Adipocyte (in vitro differentiated cells): ENCODE measurements around the gene PARD3B.

ENCODE experiments used
- DNase-seq: peaks from one replicate; pipeline ENCODE4 v3.0.0-alpha.2; 2015; ENCODE audit warnings: low read depth
- H3K27me3 ChIP-seq: replicated peaks from 2 replicates; pipeline ENCODE4 v1.7.0; 2013; ENCODE audit warnings: mild to moderate bottlenecking, low read length, moderate library complexity; ENCODE audit not compliant: control insufficient read depth, insufficient read depth
- H3K36me3 ChIP-seq: 2 replicates; pipeline ENCODE4 v1.7.0; 2013; ENCODE audit warnings: low read length, mild to moderate bottlenecking, moderate library complexity; ENCODE audit not compliant: control insufficient read depth, insufficient read depth, severe bottlenecking
- H3K4me1 ChIP-seq: 2 replicates; pipeline ENCODE4 v1.7.0; 2013; ENCODE audit warnings: mild to moderate bottlenecking, low read length, moderate library complexity; ENCODE audit not compliant: control insufficient read depth, insufficient read depth
- H3K4me3 ChIP-seq: 2 replicates; pipeline ENCODE4 v1.7.0; 2013; ENCODE audit warnings: mild to moderate bottlenecking, low read length, moderate library complexity
- H3K9ac ChIP-seq: 2 replicates; pipeline ENCODE4 v1.7.0; 2013; ENCODE audit warnings: mild to moderate bottlenecking, low read length, moderate library complexity
- H3K9me3 ChIP-seq: 2 replicates; pipeline ENCODE4 v1.7.0; 2013; ENCODE audit warnings: mild to moderate bottlenecking, low read length, moderate library complexity; ENCODE audit not compliant: control insufficient read depth

PARD3B gene

GRCh38 chr2:204713211-204713610, 167.9 kb downstream of the PARD3B start:
- no peaks in the 10 kb centered on the region for H3K27me3 ChIP-seq
- DNase-seq, result no peak
- peaks cover 6% of the 10 kb centered on the region for H3K4me1 ChIP-seq
- no peaks in the 10 kb centered on the region for H3K9me3 ChIP-seq
- H3K36me3 ChIP-seq, result no peaks in the 10 kb centered on the region
- no peak overlapping the region for H3K4me3 ChIP-seq
- no peak overlapping the region for H3K9ac ChIP-seq

- peaks cover 13% of the 10 kb centered on the region for H3K4me1 ChIP-seq
- H3K4me3 ChIP-seq, result no peak overlapping the region
- H3K27me3 ChIP-seq, result no peaks in the 10 kb centered on the region
- no peaks in the 10 kb centered on the region for H3K9me3 ChIP-seq
- no peak overlapping the region for H3K9ac ChIP-seq
- DNase-seq, result peak; percentile 11
- H3K36me3 ChIP-seq, result no peaks in the 10 kb centered on the region
These were observed 170.1 kb downstream of the PARD3B start for GRCh38 chr2:204715361-204715760.

- no peak for DNase-seq
- H3K36me3 ChIP-seq, result no peaks in the 10 kb centered on the region
- H3K9me3 ChIP-seq, result no peaks in the 10 kb centered on the region
- peaks cover 22% of the 10 kb centered on the region for H3K4me1 ChIP-seq
- H3K27me3 ChIP-seq, result no peaks in the 10 kb centered on the region
- no peak overlapping the region for H3K4me3 ChIP-seq
- no peak overlapping the region for H3K9ac ChIP-seq
These were observed 172.3 kb downstream of the PARD3B start for GRCh38 chr2:204717591-204717990.

- no peak overlapping the region for H3K9ac ChIP-seq
- peaks cover 25% of the 10 kb centered on the region for H3K4me1 ChIP-seq
- no peaks in the 10 kb centered on the region for H3K36me3 ChIP-seq
- H3K4me3 ChIP-seq, result no peak overlapping the region
- no peaks in the 10 kb centered on the region for H3K27me3 ChIP-seq
- no peak for DNase-seq
- H3K9me3 ChIP-seq, result no peaks in the 10 kb centered on the region
These were observed 173.3 kb downstream of the PARD3B start for GRCh38 chr2:204718607-204719006.

- H3K9me3 ChIP-seq, result no peaks in the 10 kb centered on the region
- no peak overlapping the region for H3K4me3 ChIP-seq
- no peaks in the 10 kb centered on the region for H3K36me3 ChIP-seq
- peaks cover 19% of the 10 kb centered on the region for H3K4me1 ChIP-seq
- H3K9ac ChIP-seq, result no peak overlapping the region
- DNase-seq, result no peak
- no peaks in the 10 kb centered on the region for H3K27me3 ChIP-seq
These were observed 175.6 kb downstream of the PARD3B start for GRCh38 chr2:204720874-204721273.

GRCh38 chr2:204722207-204722606, 176.9 kb downstream of the PARD3B start:
- DNase-seq, result no peak
- H3K36me3 ChIP-seq, result no peaks in the 10 kb centered on the region
- H3K4me3 ChIP-seq, result peak overlapping the region; percentile 5

GRCh38 chr2:204722691-204723090, 177.4 kb downstream of the PARD3B start:
- Histone ChIP-seq H3K9me3 (no peaks in the 10 kb centered on the region), H3K36me3 (no peaks in the 10 kb centered on the region), H3K4me1 (peaks cover 19% of the 10 kb centered on the region), H3K27me3 (no peaks in the 10 kb centered on the region), H3K9ac (no peak overlapping the region), H3K4me3 (peak overlapping the region; percentile 5)
- DNase-seq, result no peak

More at GRCh38 chr2:204722207-204722606, 176.9 kb downstream of the PARD3B start:
- no peaks in the 10 kb centered on the region for H3K9me3 ChIP-seq
- H3K4me1 ChIP-seq, result peaks cover 19% of the 10 kb centered on the region
- H3K27me3 ChIP-seq, result no peaks in the 10 kb centered on the region
- no peak overlapping the region for H3K9ac ChIP-seq

GRCh38 chr2:204725693-204726360, 180.6 kb downstream of the PARD3B start:
- Histone ChIP-seq H3K9me3 (no peaks in the 10 kb centered on the region), H3K4me3 (no peak overlapping the region), H3K36me3 (no peaks in the 10 kb centered on the region), H3K4me1 (peaks cover 12% of the 10 kb centered on the region), H3K9ac (no peak overlapping the region), H3K27me3 (no peaks in the 10 kb centered on the region)
- DNase-seq, result no peak

GRCh38 chr2:204726831-204727230, 181.6 kb downstream of the PARD3B start:
- Histone ChIP-seq H3K4me3 (no peak overlapping the region), H3K4me1 (peaks cover 15% of the 10 kb centered on the region), H3K36me3 (no peaks in the 10 kb centered on the region), H3K27me3 (no peaks in the 10 kb centered on the region), H3K9me3 (no peaks in the 10 kb centered on the region), H3K9ac (no peak overlapping the region)
- no peak for DNase-seq

- Histone ChIP-seq H3K9ac (no peak overlapping the region), H3K9me3 (no peaks in the 10 kb centered on the region), H3K36me3 (no peaks in the 10 kb centered on the region), H3K27me3 (no peaks in the 10 kb centered on the region), H3K4me3 (no peak overlapping the region), H3K4me1 (peaks cover 14% of the 10 kb centered on the region)
- no peak for DNase-seq
These were observed 182.1 kb downstream of the PARD3B start for GRCh38 chr2:204727368-204727767.

GRCh38 chr2:204730603-204731002, 185.3 kb downstream of the PARD3B start:
- H3K36me3 ChIP-seq, result no peaks in the 10 kb centered on the region
- peaks cover 14% of the 10 kb centered on the region for H3K4me1 ChIP-seq
- H3K9ac ChIP-seq, result no peak overlapping the region
- no peak overlapping the region for H3K4me3 ChIP-seq
- DNase-seq, result no peak
- H3K27me3 ChIP-seq, result no peaks in the 10 kb centered on the region
- no peaks in the 10 kb centered on the region for H3K9me3 ChIP-seq

- Histone ChIP-seq H3K27me3 (no peaks in the 10 kb centered on the region), H3K9me3 (no peaks in the 10 kb centered on the region), H3K4me3 (peak overlapping the region; percentile 27), H3K36me3 (no peaks in the 10 kb centered on the region), H3K4me1 (peaks cover 14% of the 10 kb centered on the region), H3K9ac (no peak overlapping the region)
- no peak for DNase-seq
These were observed 186.7 kb downstream of the PARD3B start for GRCh38 chr2:204732019-204732418.
